Measurements from ENCODE around the gene EDDM13. TPM values are rescaled to one million over a fixed set of nuclear protein-coding genes. Genes with fewer than 3 reads are reported as not detected.
"Not testable (repeated sequence)": the region's sequence is repeated elsewhere in the genome, so short reads cannot be mapped to it uniquely, and the experiment has no call there.

Gene EDDM13
- total RNA-seq, result not detected
- long read RNA-seq, partial matches to known transcripts, result 0 of 5 reads
- long read RNA-seq, other reads (novel, unspliced or antisense), result 5 of 5 reads

- intact Hi-C loops (cut with DNase I), result no loop called here
- DNase-seq (ENCODE audit: low spot score), result no peak
Observed at GRCh38 chr19:56272161-56272798, at the start of gene EDDM13. EDDM13 (plus strand) TSS chr19:56272748; CDS start chr19:56272835, 87 bp downstream.

GRCh38 chr19:56222901-56223300, 49.6 kb upstream of the EDDM13 start:
- no peak for DNase-seq (ENCODE audit: low spot score)
- intact Hi-C loops (cut with DNase I), result no loop called here

GRCh38 chr19:56223481-56223880, 49.1 kb upstream of the EDDM13 start:
- intact Hi-C loops (cut with DNase I), result no loop called here
- DNase-seq (ENCODE audit: low spot score), result no peak

- intact Hi-C loops (cut with DNase I), result no loop called here
- no peak for DNase-seq (ENCODE audit: low spot score)
Observed at GRCh38 chr19:56245121-56245740, 27.3 kb upstream of the EDDM13 start.

- DNase-seq (ENCODE audit: low spot score); intact Hi-C loops (cut with DNase I): not testable (repeated sequence)
Observed at GRCh38 chr19:56245764-56246163, 26.8 kb upstream of the EDDM13 start.

- intact Hi-C loops (cut with DNase I); DNase-seq (ENCODE audit: low spot score): not testable (repeated sequence)
Observed at GRCh38 chr19:56248736-56249338, 23.7 kb upstream of the EDDM13 start.

GRCh38 chr19:56252699-56253422, 19.7 kb upstream of the EDDM13 start:
- peak; percentile 89 for DNase-seq (ENCODE audit: low spot score)
- intact Hi-C loops (cut with DNase I), result loop anchor here (5.0 kb wide), 1 partner anchor 94 kb away; no protein-coding TSS in a partner anchor

- no peak for DNase-seq (ENCODE audit: low spot score)
- intact Hi-C loops (cut with DNase I), result loop anchor here (2.0 to 5.0 kb wide), 2 partner anchors 79 to 94 kb away; no protein-coding TSS in a partner anchor
Observed at GRCh38 chr19:56253737-56254136, 18.8 kb upstream of the EDDM13 start.

- intact Hi-C loops (cut with DNase I), result no loop called here
Observed at GRCh38 chr19:56258272-56258671, 14.3 kb upstream of the EDDM13 start.

GRCh38 chr19:56261145-56261544, 11.4 kb upstream of the EDDM13 start:
- intact Hi-C loops (cut with DNase I), result no loop called here

More at GRCh38 chr19:56258272-56258671, 14.3 kb upstream of the EDDM13 start:
- no peak for DNase-seq (ENCODE audit: low spot score)

GRCh38 chr19:56261932-56262331, 10.6 kb upstream of the EDDM13 start:
- intact Hi-C loops (cut with DNase I); DNase-seq (ENCODE audit: low spot score): not testable (repeated sequence)

More at GRCh38 chr19:56261145-56261544, 11.4 kb upstream of the EDDM13 start:
- DNase-seq (ENCODE audit: low spot score), result no peak

- intact Hi-C loops (cut with DNase I), result no loop called here
- DNase-seq (ENCODE audit: low spot score), result no peak
Observed at GRCh38 chr19:56263319-56263718, 9.2 kb upstream of the EDDM13 start.

- no peak for DNase-seq (ENCODE audit: low spot score)
- intact Hi-C loops (cut with DNase I), result no loop called here
Observed at GRCh38 chr19:56266051-56266450, 6.5 kb upstream of the EDDM13 start.

GRCh38 chr19:56269348-56269747, 3.2 kb upstream of the EDDM13 start:
- no peak for DNase-seq (ENCODE audit: low spot score)
- intact Hi-C loops (cut with DNase I), result no loop called here

- intact Hi-C loops (cut with DNase I), result no loop called here
- no peak for DNase-seq (ENCODE audit: low spot score)
Observed at GRCh38 chr19:56270676-56271075, 1.9 kb upstream of the EDDM13 start.

- DNase-seq (ENCODE audit: low spot score), result no peak
- intact Hi-C loops (cut with DNase I), result no loop called here
Observed at GRCh38 chr19:56271151-56271550, 1.4 kb upstream of the EDDM13 start.

- intact Hi-C loops (cut with DNase I), result no loop called here
- DNase-seq (ENCODE audit: low spot score), result no peak
Observed at GRCh38 chr19:56273563-56274117, 1.1 kb downstream of the EDDM13 start.

- peak; percentile 24 for DNase-seq (ENCODE audit: low spot score)
- intact Hi-C loops (cut with DNase I), result no loop called here
Observed at GRCh38 chr19:56282809-56283208, 10.3 kb downstream of the EDDM13 start.

- DNase-seq (ENCODE audit: low spot score), result no peak
- intact Hi-C loops (cut with DNase I), result no loop called here
Observed at GRCh38 chr19:56284746-56285145, 12.2 kb downstream of the EDDM13 start.

- no peak for DNase-seq (ENCODE audit: low spot score)
- intact Hi-C loops (cut with DNase I), result no loop called here
Observed at GRCh38 chr19:56290104-56290503, 17.6 kb downstream of the EDDM13 start.

All from cardiac septum (tissue), 1 donor.